ENCODE data around the gene TAS1R3.

The TAS1R3 gene

DNA sequence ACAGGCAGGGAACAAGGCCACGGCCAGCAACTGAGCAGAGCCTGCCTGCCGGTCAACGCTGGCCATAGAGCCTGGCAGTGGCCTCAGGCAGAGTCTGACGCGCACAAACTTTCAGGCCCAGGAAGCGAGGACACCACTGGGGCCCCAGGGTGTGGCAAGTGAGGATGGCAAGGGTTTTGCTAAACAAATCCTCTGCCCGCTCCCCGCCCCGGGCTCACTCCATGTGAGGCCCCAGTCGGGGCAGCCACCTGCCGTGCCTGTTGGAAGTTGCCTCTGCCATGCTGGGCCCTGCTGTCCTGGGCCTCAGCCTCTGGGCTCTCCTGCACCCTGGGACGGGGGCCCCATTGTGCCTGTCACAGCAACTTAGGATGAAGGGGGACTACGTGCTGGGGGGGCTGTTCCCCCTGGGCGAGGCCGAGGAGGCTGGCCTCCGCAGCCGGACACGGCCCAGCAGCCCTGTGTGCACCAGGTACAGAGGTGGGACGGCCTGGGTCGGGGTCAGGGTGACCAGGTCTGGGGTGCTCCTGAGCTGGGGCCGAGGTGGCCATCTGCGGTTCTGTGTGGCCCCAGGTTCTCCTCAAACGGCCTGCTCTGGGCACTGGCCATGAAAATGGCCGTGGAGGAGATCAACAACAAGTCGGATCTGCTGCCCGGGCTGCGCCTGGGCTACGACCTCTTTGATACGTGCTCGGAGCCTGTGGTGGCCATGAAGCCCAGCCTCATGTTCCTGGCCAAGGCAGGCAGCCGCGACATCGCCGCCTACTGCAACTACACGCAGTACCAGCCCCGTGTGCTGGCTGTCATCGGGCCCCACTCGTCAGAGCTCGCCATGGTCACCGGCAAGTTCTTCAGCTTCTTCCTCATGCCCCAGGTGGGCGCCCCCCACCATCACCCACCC is at the start of gene TAS1R3:
Gene TAS1R3, plus strand, starts transcription at position 213 of the 898 bp plus-strand sequence. Its CDS starts 66 bp downstream, at position 279.
- DNase-seq (ENCODE audit: low read depth) = no peak

GRCh38 chr1:1281533-1282321 is 49.4 kb upstream of the TAS1R3 start:
- no peak for DNase-seq (ENCODE audit: low read depth)

DNA sequence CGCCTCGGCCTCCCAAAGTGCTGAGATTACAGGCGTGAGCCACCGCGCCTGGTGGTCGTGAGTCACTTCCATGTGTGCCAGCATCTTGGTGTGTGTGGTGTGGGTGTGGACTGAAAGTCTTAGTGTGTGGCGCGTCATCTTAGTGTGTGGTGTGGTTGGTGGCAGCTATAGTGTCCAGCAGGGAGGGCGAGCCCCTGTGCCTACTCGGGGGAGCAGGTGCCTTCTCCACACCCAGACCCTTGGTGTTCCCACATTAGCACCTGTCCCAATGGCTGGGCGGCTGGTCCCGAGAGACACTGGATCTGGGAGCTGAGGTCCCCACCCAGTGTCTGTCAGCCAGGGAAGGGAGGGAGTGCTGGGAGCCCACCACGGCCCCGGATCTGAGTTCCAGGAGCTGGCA is 48.1 kb upstream of the TAS1R3 start:
- DNase-seq (ENCODE audit: low read depth) = no peak

- DNase-seq (ENCODE audit: low read depth) = no peak
Observed at GRCh38 chr1:1283821-1284220, 47.3 kb upstream of the TAS1R3 start.

DNA sequence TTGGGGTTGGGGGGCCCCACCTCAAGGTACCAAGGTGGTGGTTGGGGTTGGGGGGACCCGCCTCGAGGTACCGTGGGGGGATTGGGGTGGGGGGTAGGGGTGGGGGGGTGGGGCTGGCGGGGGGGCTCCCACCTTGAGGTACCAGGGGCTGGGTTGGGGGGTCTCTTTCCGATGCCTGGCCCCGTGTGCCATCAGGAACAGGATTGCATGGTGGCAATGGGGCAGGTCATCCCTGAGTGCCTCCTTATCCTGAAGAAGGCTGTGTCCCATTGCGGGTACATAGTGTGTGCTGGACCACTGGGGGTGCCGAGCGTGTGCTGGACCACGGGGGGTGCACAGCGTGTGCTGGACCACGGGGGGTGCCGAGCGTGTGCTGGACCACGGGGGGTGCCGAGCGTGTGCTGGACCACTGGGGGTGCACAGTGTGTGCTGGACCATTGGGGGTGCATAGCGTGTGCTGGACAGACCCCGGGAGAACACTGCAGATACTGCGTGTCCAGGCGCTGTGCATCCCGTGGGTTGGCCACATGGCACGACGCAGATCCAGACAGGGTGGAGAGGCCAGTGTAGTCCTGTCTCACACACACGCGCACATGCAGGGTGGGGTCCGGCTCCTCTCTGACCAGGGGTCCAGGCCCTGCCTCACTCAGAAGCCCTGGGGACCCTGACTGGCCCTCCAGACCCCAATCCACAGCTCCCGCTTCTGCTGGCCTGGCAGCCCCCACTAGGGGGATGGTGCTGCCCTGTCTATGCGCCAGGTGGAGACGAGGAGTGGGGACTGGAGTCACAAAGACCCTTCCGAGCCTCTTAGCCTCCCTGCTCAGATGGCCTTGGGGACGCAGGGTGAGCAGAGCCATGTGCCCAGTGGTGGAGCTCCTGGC is 46.6 kb upstream of the TAS1R3 start:
- no peak for DNase-seq (ENCODE audit: low read depth)

DNA sequence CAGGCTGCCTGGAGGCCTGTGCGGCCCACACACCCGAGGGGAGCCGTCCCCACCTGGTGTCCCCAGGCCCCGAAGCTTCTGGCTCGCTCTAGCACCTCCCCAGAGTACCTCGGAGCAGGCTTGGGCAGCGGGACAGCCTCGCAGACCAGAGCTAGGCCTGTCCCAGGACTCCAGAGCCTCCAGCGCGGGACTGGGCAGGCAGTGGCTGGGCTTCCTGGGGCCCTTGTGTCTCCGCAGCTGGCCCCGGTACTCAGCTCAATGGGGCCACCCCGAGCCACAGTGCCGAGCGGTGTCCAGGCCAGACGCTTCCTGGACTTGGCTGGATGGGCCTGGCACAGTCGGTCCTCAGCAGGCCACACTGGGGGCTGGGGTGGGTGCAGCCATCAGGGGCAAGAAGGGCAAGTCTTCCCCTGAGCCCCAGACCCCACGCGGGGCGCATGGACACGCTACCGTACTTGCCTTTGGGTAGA is 45.9 kb upstream of the TAS1R3 start:
- DNase-seq (ENCODE audit: low read depth) = no peak

- DNase-seq (ENCODE audit: low read depth) = no peak
Observed at GRCh38 chr1:1285611-1286311, 45.3 kb upstream of the TAS1R3 start.

GRCh38 chr1:1286313-1287261 is 44.5 kb upstream of the TAS1R3 start:
- no peak for DNase-seq (ENCODE audit: low read depth)

DNA sequence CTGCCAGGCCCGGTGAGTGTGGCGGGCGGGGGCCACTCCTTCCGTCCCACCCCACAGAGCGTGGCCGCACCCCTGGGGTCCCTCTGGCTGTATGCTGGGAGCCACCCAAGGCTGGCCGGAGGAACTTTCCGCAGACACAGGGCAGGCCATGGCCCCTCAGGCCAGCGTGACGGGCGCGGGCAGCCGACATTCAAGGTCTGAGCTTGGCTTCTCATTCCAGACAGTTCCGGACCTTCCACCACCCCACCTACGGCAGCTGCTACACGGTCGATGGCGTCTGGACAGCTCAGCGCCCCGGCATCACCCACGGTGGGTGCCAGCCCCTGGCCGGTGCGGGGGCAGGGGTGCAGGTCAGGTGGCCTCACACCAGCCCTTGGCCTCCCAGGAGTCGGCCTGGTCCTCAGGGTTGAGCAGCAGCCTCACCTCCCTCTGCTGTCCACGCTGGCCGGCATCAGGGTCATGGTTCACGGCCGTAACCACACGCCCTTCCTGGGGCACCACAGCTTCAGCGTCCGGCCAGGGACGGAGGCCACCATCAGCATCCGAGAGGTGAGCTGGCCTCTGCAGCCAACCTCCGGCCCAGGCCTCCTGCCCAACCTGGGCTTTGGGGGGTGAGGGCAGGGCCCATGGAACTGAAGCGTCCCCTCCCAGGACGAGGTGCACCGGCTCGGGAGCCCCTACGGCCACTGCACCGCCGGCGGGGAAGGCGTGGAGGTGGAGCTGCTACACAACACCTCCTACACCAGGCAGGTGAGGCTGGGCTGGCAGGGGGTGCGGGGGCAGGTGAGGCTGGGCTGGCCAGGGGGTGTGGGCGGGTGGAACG is 43.6 kb upstream of the TAS1R3 start:
- DNase-seq (ENCODE audit: low read depth) = no peak

DNA sequence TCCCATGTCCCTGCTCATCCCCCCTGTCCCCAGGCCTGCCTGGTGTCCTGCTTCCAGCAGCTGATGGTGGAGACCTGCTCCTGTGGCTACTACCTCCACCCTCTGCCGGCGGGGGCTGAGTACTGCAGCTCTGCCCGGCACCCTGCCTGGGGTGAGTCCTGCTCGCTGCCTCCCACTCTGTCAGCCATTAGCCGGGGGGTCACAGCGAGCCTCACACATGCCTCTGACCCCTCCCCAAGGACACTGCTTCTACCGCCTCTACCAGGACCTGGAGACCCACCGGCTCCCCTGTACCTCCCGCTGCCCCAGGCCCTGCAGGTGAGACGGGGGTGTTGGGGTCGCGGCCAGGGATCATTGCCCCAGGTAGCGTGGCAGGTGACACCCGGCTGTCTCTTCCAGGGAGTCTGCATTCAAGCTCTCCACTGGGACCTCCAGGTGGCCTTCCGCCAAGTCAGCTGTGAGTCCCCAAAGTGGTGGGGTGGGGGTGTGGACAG is 40.8 kb upstream of the TAS1R3 start:
- DNase-seq (ENCODE audit: low read depth) = peak; percentile 33

GRCh38 chr1:1291023-1291528 is 40.0 kb upstream of the TAS1R3 start:
- no peak for DNase-seq (ENCODE audit: low read depth)

- peak; percentile 49 for DNase-seq (ENCODE audit: low read depth)
Observed at GRCh38 chr1:1291548-1292441, 39.3 kb upstream of the TAS1R3 start.

- no peak for DNase-seq (ENCODE audit: low read depth)
Observed at GRCh38 chr1:1292442-1292779, 38.7 kb upstream of the TAS1R3 start.

DNA sequence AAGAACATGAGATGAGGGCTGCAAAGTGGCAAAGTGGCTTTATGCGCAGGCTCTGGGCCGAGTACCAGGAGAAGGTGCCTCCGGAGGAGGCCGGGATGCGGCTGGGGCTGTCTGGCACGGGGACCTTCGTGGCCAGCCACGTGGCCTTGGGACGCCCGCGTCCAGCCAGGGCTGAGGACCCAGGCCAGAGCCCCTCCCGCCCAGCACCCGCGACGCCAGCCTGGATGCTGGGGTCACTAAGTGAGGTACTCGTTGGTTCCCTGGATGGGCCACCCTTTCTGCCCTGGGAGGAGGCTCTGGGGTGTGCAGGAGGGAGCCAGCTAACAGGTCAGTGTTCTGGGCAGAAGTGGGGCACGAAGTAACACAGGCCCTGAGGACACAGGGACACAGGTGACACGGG is 38.2 kb upstream of the TAS1R3 start:
- DNase-seq (ENCODE audit: low read depth) = no peak

GRCh38 chr1:1293263-1294249 is 37.5 kb upstream of the TAS1R3 start:
- DNase-seq (ENCODE audit: low read depth) = no peak

- DNase-seq (ENCODE audit: low read depth) = no peak
Observed at GRCh38 chr1:1294250-1294890, 36.7 kb upstream of the TAS1R3 start.
